GM12892 (cell line): ENCODE data around the gene RNF123.
"Not testable (repeated sequence)": the region's sequence is repeated elsewhere in the genome, so short reads cannot be mapped to it uniquely, and the experiment has no call there.

ENCODE experiments used
- POLR2AphosphoS5 ChIP-seq: IDR thresholded peaks from 2 replicates; pipeline ENCODE4 v1.6.1; 2011; ENCODE audit warnings: low read depth, low read length, control low read depth
- TAF1 ChIP-seq: IDR thresholded peaks from 2 replicates; pipeline ENCODE4 v1.6.1; 2011; ENCODE audit warnings: low read depth, mild to moderate bottlenecking, control low read depth, low read length, borderline replicate concordance

GRCh38 chr3:49684453-49684852 is 4.9 kb upstream of the RNF123 start:
- TF ChIP-seq POLR2AphosphoS5, TAF1: not testable (repeated sequence)
